GM12878 (cell line): Measurements from ENCODE around the gene COL19A1. TPM values are rescaled to one million over a fixed set of nuclear protein-coding genes. Genes with fewer than 3 reads are reported as not detected.

ENCODE experiments used
- ATAC-seq: fragments of 200-7000 bp; cut with Tn5 transposase; 3 replicates; pipeline ENCODE4 v1.9.1; 2020; ENCODE audit warnings: mild to moderate bottlenecking, moderate library complexity
- BruUV-seq: library from RNA; stranded (reverse); fragments of 400-500 nt; replicated peaks from 2 replicates; lab custom pipeline; 2021; lab: Mats Ljungman, UMichigan
- CTCF ChIA-PET: fragments of 300-600 bp; sonication (Branson Sonifier 250); formaldehyde crosslinking; extraction: SDS; loops from one replicate; lab custom pipeline; 2021; ENCODE audit warnings: inconsistent platforms; lab: Yijun Ruan, JAX
- POLR2A ChIA-PET: fragments of 350-600 bp; formaldehyde crosslinking; extraction: SDS; loops from one replicate; lab custom pipeline; 2021; ENCODE audit warnings: inconsistent platforms; lab: Charles Lee
- RAD21 ChIA-PET: fragments of 300-600 bp; sonication (Branson Sonifier 250); formaldehyde crosslinking; loops from one replicate; lab custom pipeline; 2023; ENCODE audit warnings: antibody characterized with exemption; ENCODE audit not compliant: unreplicated experiment; lab: Charles Lee
- SMC1A ChIA-PET: fragments of 300-600 bp; sonication (Branson Sonifier 250); formaldehyde crosslinking; loops from one replicate; lab custom pipeline; 2023; ENCODE audit not compliant: unreplicated experiment, uncharacterized antibody; lab: Charles Lee
- DNase-seq: peaks from one replicate; pipeline ENCODE4 v3.0.0-alpha.2; 2011; ENCODE audit warnings: low read depth, low spot score
- FAIRE-seq: peaks from 3 replicates; lab custom pipeline; 2011; peaks lifted over from hg19 to GRCh38; lab: Jason Lieb, UNC
- H2AFZ ChIP-seq: 2 replicates; pipeline ENCODE4 v1.6.0; 2011; ENCODE audit warnings: low read depth, low read length, control low read depth; ENCODE audit not compliant: control insufficient read depth
- H3K27ac ChIP-seq: 2 replicates; pipeline ENCODE4 v1.5.1; 2011; ENCODE audit warnings: control low read depth; ENCODE audit not compliant: control insufficient read depth, insufficient read depth
- H3K27me3 ChIP-seq, 2 experiments: replicated peaks in 1 of 2; 2 replicates each; pipeline versions ENCODE4 v1.6.0 to v1.6.1; 2011; ENCODE audit warnings: low read length in 1 of 2; ENCODE audit not compliant: control insufficient read depth in 2 of 2, insufficient read depth in 2 of 2
- H3K36me3 ChIP-seq, 2 experiments: 2 replicates each; pipeline ENCODE4 v1.5.1; 2011; ENCODE audit warnings: low read length in 1 of 2; ENCODE audit not compliant: control insufficient read depth in 2 of 2, insufficient read depth in 2 of 2
- H3K4me1 ChIP-seq: 2 replicates; pipeline ENCODE4 v1.6.1; 2011; ENCODE audit warnings: mild to moderate bottlenecking, low read length, moderate library complexity, mixed read lengths; ENCODE audit not compliant: control insufficient read depth, insufficient read depth
- H3K4me2 ChIP-seq: 2 replicates; pipeline ENCODE4 v1.6.0; 2011; ENCODE audit warnings: control low read depth; ENCODE audit not compliant: control insufficient read depth, insufficient read depth
- H3K4me3 ChIP-seq: fragments of 200-600 bp; sonication (generic); 2 replicates; pipeline ENCODE4 v1.5.1; 2016
- H3K79me2 ChIP-seq: 2 replicates; pipeline ENCODE4 v1.6.0; 2011; ENCODE audit warnings: low read length; ENCODE audit not compliant: control insufficient read depth, insufficient read depth
- H3K9ac ChIP-seq: 2 replicates; pipeline ENCODE4 v1.8.0; 2011; ENCODE audit warnings: low read length, control low read depth, mixed read lengths; ENCODE audit not compliant: control insufficient read depth, insufficient read depth
- H3K9me3 ChIP-seq: replicated peaks from 3 replicates; pipeline ENCODE4 v1.5.1; 2011; ENCODE audit warnings: mild to moderate bottlenecking, low read length; ENCODE audit not compliant: control insufficient read depth, insufficient read depth
- H4K20me1 ChIP-seq: 2 replicates; pipeline ENCODE4 v1.6.0; 2011; ENCODE audit not compliant: control insufficient read depth, insufficient read depth
- IRF4 ChIP-seq: IDR thresholded peaks from 2 replicates; pipeline ENCODE4 v1.6.1; 2011; ENCODE audit warnings: low read depth, low read length
- MEF2B ChIP-seq: fragments of 450-650 bp; IDR thresholded peaks from 2 replicates; pipeline ENCODE4 v1.6.1; 2018; ENCODE audit warnings: mild to moderate bottlenecking, moderate library complexity; ENCODE audit not compliant: partially characterized antibody, poor library complexity, severe bottlenecking
- MXI1 ChIP-seq: fragments of 150-350 bp; IDR thresholded peaks from 2 replicates; pipeline ENCODE4 v1.6.1; 2011; ENCODE audit warnings: low read depth, mild to moderate bottlenecking, inconsistent platforms, low read length, improper control_type of control experiment
- NR2F1 ChIP-seq: fragments of 450-650 bp; conservative IDR thresholded peaks from 2 replicates; pipeline ENCODE4 v1.6.1; 2017; ENCODE audit warnings: mild to moderate bottlenecking
- REST ChIP-seq: IDR thresholded peaks from 2 replicates; pipeline ENCODE4 v1.6.1; 2012; ENCODE audit warnings: mild to moderate bottlenecking, low read depth, low read length
- SUZ12 ChIP-seq: fragments of 200-600 bp; sonication (generic); IDR thresholded peaks from one replicate; pipeline ENCODE4 v1.6.1; 2018; ENCODE audit warnings: antibody characterized with exemption, mild to moderate bottlenecking; ENCODE audit not compliant: unreplicated experiment
- ZNF24 ChIP-seq: fragments of 450-650 bp; IDR thresholded peaks from 2 replicates; pipeline ENCODE4 v1.6.1; 2017; ENCODE audit warnings: antibody characterized with exemption, mild to moderate bottlenecking
- WGBS: methylation state at CpG from one replicate; pipeline ENCODE4 v1.1.6; 2016; ENCODE audit warnings: low lambda C conversion rate; ENCODE audit not compliant: insufficient replicate concordance, insufficient coverage; ENCODE audit errors: missing lambda C conversion rate; 5-methylcytosine and 5-hydroxymethylcytosine counted together
- in situ Hi-C: fragments of 300-500 bp; cut with MboI; formaldehyde crosslinking; loops from 9 replicates; pipeline ENCODE4 v1.14.3; 2018; ENCODE audit warnings: mixed read lengths
- intact Hi-C: fragments of 100-400 bp; cut with micrococcal nuclease; formaldehyde crosslinking; loops from one replicate; pipeline ENCODE4 v1.14.2; 2022; ENCODE audit not compliant: unreplicated experiment
- polyA plus RNA-seq, 11 experiments: library from polyadenylated mRNA; depleted of rRNA in 4 of 11; unstranded in 6 of 11; stranded (reverse) in 5 of 11; fragments of >200 nt; fragmentation: Nextera tagmentation in 4 of 11; fragmentation: Illumina TruSeq in 1 of 11; extraction: Ambion mirVana in 4 of 11; extraction: Trizol in 1 of 11; gene quantifications; 1 replicate in 1 of 11; 2 replicates in 10 of 11; pipeline versions ENCODE4 v1.2.1 to v1.2.3, GENCODE V29; 2011 to 2016; ENCODE audit warnings: inconsistent platforms in 2 of 11, missing spikeins in 2 of 11, low read depth in 1 of 11
- total RNA-seq, 4 experiments: library from RNA; depleted of rRNA in 3 of 4; stranded (reverse); fragments of >200 nt in 3 of 4; fragmentation: Illumina TruSeq in 1 of 4; extraction: Trizol in 1 of 4; gene quantifications; 2 replicates each; pipeline versions ENCODE4 v1.2.1 to v1.2.3, GENCODE V29; 2013 to 2021

COL19A1 gene
- total and polyA plus RNA-seq, 10 of the 15 experiments (the other 5 are each of a cell fraction or from before 2014, with no cell fraction given): 1.1 to 13.5 (median 4.1) TPM

DNA sequence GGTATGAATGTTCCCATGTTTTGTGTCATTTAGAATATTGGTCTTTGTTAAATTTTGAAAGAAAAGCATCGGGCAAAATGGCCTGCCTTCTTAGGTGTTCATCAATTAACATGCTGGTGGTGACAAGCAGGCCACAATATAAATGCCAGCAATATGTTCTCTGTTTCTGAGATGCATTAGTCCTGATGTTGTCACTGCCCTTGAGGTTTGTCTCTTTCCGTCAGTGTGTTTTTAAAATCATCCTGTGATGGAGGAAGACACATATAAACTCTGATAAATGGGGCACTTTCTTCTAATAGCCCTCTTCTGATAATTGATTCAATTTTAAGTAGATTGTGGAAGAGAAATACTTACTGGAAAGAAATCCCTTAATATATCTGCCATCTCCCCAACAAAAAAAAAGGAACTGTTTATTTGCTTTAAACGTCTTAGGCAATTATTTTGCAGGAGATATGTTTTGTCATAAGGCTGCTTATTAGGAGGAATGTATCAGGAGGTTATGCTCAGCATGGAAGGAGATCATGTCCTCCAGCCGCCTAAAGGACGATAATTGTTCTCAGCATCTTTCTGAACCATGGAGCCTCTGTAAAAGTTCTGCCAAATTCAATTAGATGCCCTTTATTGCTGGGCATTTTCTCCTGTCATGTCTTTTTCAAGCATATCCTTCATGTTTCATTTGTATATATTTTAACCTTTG, 302.5 kb downstream of the COL19A1 start:
- Histone ChIP-seq H2AFZ (no peak overlapping the region), H3K27ac (no peak overlapping the region), H4K20me1 (no peaks in the 10 kb centered on the region), H3K9ac (no peak overlapping the region), H3K4me1 (peaks cover 6% of the 10 kb centered on the region; the same call in 1 of the 2 replicates), H3K4me2 (no peak overlapping the region), H3K36me3 (no peaks in the 10 kb centered on the region; a peak in 1 of 4 replicates), H3K9me3 (no peaks in the 10 kb centered on the region; the same call in 2 of the 3 replicates), H3K79me2 (no peaks in the 10 kb centered on the region), H3K27me3 (no peaks in the 10 kb centered on the region), H3K4me3 (no peak overlapping the region)
- RAD21 ChIA-PET: no interaction called here
- SMC1A ChIA-PET: interaction anchor here (1.3 to 1.4 kb wide), 2 partner anchors 14 to 436 kb away, joined by 3 read pairs; no protein-coding TSS in a partner anchor
- 92% methylated on average over 5 of the region's 5 CpGs for WGBS
- in situ Hi-C loops: no loop called here
- intact Hi-C loops: loop anchor here (5.0 kb wide), 1 partner anchor 437 kb away; no protein-coding TSS in a partner anchor
- CTCF ChIA-PET: interaction anchor here (0.6 kb wide), 1 partner anchor 13 kb away, joined by 3 read pairs; no protein-coding TSS in a partner anchor
- ATAC-seq: no peak
- POLR2A ChIA-PET: no interaction called here
- DNase-seq: no peak
- FAIRE-seq: no peak
- TF ChIP-seq REST (no peak), ZNF24 (no peak), IRF4 (no peak), MXI1 (no peak), NR2F1 (no peak), SUZ12 (no peak), MEF2B (no peak)
- BruUV-seq: no TSS peak
